IMR-90 (cell line): ENCODE results near the gene ZNF219. TPM values are rescaled to one million over a fixed set of nuclear protein-coding genes. Genes with fewer than 3 reads are reported as not detected.
A peak's percentile ranks its signal among the peaks of the same experiment; 100 is the strongest.

Experiments used
- ATAC-seq: fragments of 200-7000 bp; cut with Tn5 transposase; 2 replicates; pipeline ENCODE4 v1.9.1; 2020; ENCODE audit warnings: low read depth, mild to moderate bottlenecking, moderate library complexity
- BruUV-seq: library from RNA; stranded (reverse); fragments of 400-500 nt; replicated peaks from 2 replicates; lab custom pipeline; 2021; lab: Mats Ljungman, UMichigan
- CTCF ChIA-PET: fragments of 300-600 bp; formaldehyde crosslinking; extraction: SDS; loops from one replicate; lab custom pipeline; 2021; ENCODE audit warnings: antibody characterized with exemption; lab: Yijun Ruan, JAX
- POLR2A ChIA-PET: fragments of 300-600 bp; sonication (Branson Sonifier 250); formaldehyde crosslinking; loops from one replicate; lab custom pipeline; 2022; ENCODE audit warnings: antibody characterized with exemption; ENCODE audit not compliant: unreplicated experiment; lab: Charles Lee
- DNase-seq: peaks from one replicate; pipeline ENCODE4 v3.0.0; 2013
- H2AFZ ChIP-seq: replicated peaks from 2 replicates; pipeline ENCODE3; 2013; ENCODE audit warnings: low read length, mild to moderate bottlenecking; ENCODE audit not compliant: poor library complexity
- H2AK5ac ChIP-seq: 2 replicates; pipeline ENCODE4 v1.6.1; 2013; ENCODE audit warnings: low read depth, low read length, inconsistent platforms
- H2AK9ac ChIP-seq: replicated peaks from 2 replicates; pipeline ENCODE3; 2013; ENCODE audit warnings: mild to moderate bottlenecking, low read depth, low read length, moderate library complexity; ENCODE audit not compliant: poor library complexity
- H2BK120ac ChIP-seq: 2 replicates; pipeline ENCODE4 v1.6.1; 2013; ENCODE audit warnings: low read depth, low read length, inconsistent platforms
- H2BK15ac ChIP-seq: 3 replicates; pipeline ENCODE4 v1.6.1; 2013; ENCODE audit warnings: low read depth, low read length, inconsistent platforms
- H2BK20ac ChIP-seq: 2 replicates; pipeline ENCODE4 v1.6.1; 2013; ENCODE audit warnings: low read depth, mild to moderate bottlenecking, inconsistent platforms, low read length, moderate library complexity
- H2BK5ac ChIP-seq: 2 replicates; pipeline ENCODE4 v1.6.1; 2013; ENCODE audit warnings: mild to moderate bottlenecking, low read depth, low read length, inconsistent platforms; ENCODE audit not compliant: poor library complexity, severe bottlenecking
- H3K14ac ChIP-seq: replicated peaks from 2 replicates; pipeline ENCODE4 v1.6.1; 2013; ENCODE audit warnings: low read depth, low read length, inconsistent platforms
- H3K18ac ChIP-seq: 2 replicates; pipeline ENCODE4 v1.6.1; 2013; ENCODE audit warnings: low read depth, low read length, control low read depth
- H3K23ac ChIP-seq: 2 replicates; pipeline ENCODE4 v1.6.1; 2013; ENCODE audit warnings: low read depth, low read length, inconsistent platforms
- H3K27ac ChIP-seq: 2 replicates; pipeline ENCODE4 v1.5.1; 2013; ENCODE audit warnings: mild to moderate bottlenecking, control low read depth, low read length; ENCODE audit not compliant: insufficient read depth
- H3K27me3 ChIP-seq: 2 replicates; pipeline ENCODE4 v1.6.1; 2013; ENCODE audit warnings: low read length; ENCODE audit not compliant: control insufficient read depth, insufficient read depth
- H3K36me3 ChIP-seq: 2 replicates; pipeline ENCODE4 v1.6.1; 2013; ENCODE audit warnings: low read length, mixed read lengths; ENCODE audit not compliant: control insufficient read depth, insufficient read depth
- H3K4ac ChIP-seq: 2 replicates; pipeline ENCODE4 v1.6.1; 2013; ENCODE audit warnings: low read depth, low read length, inconsistent platforms
- H3K4me1 ChIP-seq: 2 replicates; pipeline ENCODE4 v1.6.1; 2013; ENCODE audit warnings: low read length, mixed read lengths; ENCODE audit not compliant: control insufficient read depth, insufficient read depth
- H3K4me2 ChIP-seq: 2 replicates; pipeline ENCODE4 v1.6.1; 2013; ENCODE audit warnings: low read depth, mild to moderate bottlenecking, control low read depth, low read length, moderate library complexity
- H3K4me3 ChIP-seq: 2 replicates; pipeline ENCODE4 v1.5.1; 2013; ENCODE audit warnings: low read depth, mild to moderate bottlenecking, control low read depth, low read length, moderate library complexity; ENCODE audit not compliant: insufficient read depth
- H3K56ac ChIP-seq: 2 replicates; pipeline ENCODE4 v1.6.1; 2013; ENCODE audit warnings: low read length, inconsistent platforms; ENCODE audit not compliant: insufficient read depth; ENCODE audit errors: extremely low read depth
- H3K79me1 ChIP-seq, 2 experiments: 2 replicates each; pipeline ENCODE4 v1.6.1; 2013; ENCODE audit warnings: low read length in 2 of 2, inconsistent platforms in 1 of 2, low read depth in 1 of 2
- H3K9ac ChIP-seq: 2 replicates; pipeline ENCODE4 v1.6.1; 2013; ENCODE audit warnings: low read depth, low read length, control low read depth
- H3K9me1 ChIP-seq: 2 replicates; pipeline ENCODE4 v1.6.1; 2013; ENCODE audit warnings: low read length, inconsistent platforms; ENCODE audit not compliant: insufficient read depth
- H3K9me3 ChIP-seq: 2 replicates; pipeline ENCODE4 v1.6.1; 2013; ENCODE audit warnings: low read length; ENCODE audit not compliant: control insufficient read depth, insufficient read depth
- H4K20me1 ChIP-seq: 2 replicates; pipeline ENCODE4 v1.6.1; 2013; ENCODE audit warnings: low read length, inconsistent platforms; ENCODE audit not compliant: insufficient read depth
- H4K5ac ChIP-seq: 2 replicates; pipeline ENCODE4 v1.6.1; 2013; ENCODE audit warnings: mild to moderate bottlenecking, low read depth, low read length, control low read depth
- H4K8ac ChIP-seq, 2 experiments: 2 replicates each; pipeline ENCODE4 v1.6.1; 2013; ENCODE audit warnings: low read depth in 2 of 2, low read length in 2 of 2, control low read depth in 1 of 2, inconsistent platforms in 1 of 2
- H4K91ac ChIP-seq: 2 replicates; pipeline ENCODE4 v1.6.1; 2013; ENCODE audit warnings: low read depth, low read length, inconsistent platforms; ENCODE audit not compliant: insufficient read depth
- FOS ChIP-seq: fragments of 150-350 bp; IDR thresholded peaks from 2 replicates; pipeline ENCODE4 v1.6.1; 2016; ENCODE audit warnings: low read depth, low read length
- MXI1 ChIP-seq: IDR thresholded peaks from 2 replicates; pipeline ENCODE4 v1.6.1; 2012; ENCODE audit warnings: low read depth, mild to moderate bottlenecking, low read length, moderate library complexity, borderline replicate concordance
- WGBS, 2 experiments: methylation state at CpG; one replicate each; pipeline versions ENCODE4 v1.1.5 to v1.1.7; 2013; ENCODE audit warnings: missing lambda C conversion rate in 2 of 2; ENCODE audit not compliant: insufficient read length in 1 of 2; ENCODE audit errors: extremely low coverage in 2 of 2; 5-methylcytosine and 5-hydroxymethylcytosine counted together
- dilution Hi-C: fragments of 300-500 bp; cut with HindIII; formaldehyde crosslinking; loops from one replicate; pipeline ENCODE4 v1.14.3; 2018; ENCODE audit warnings: low sequenced_read_pairs; ENCODE audit not compliant: unreplicated experiment
- in situ Hi-C: fragments of 300-500 bp; cut with MboI; formaldehyde crosslinking; loops from 3 replicates; pipeline ENCODE4 v1.14.3; 2019; ENCODE audit warnings: low sequenced_read_pairs, inconsistent platforms, mixed read lengths
- intact Hi-C: fragments of 100-400 bp; cut with micrococcal nuclease; formaldehyde crosslinking; loops from 2 replicates; pipeline ENCODE4 v1.10.0; 2022
- polyA plus RNA-seq, 3 experiments: library from polyadenylated mRNA; depleted of rRNA; stranded (reverse); fragments of >200 nt; gene quantifications; 2 replicates each; pipeline ENCODE4 v1.2.3, GENCODE V29; 2012; ENCODE audit warnings: low replicate concordance in 1 of 3
- total RNA-seq: library from RNA; depleted of rRNA; stranded (reverse); fragments of >200 nt; gene quantifications from 2 replicates; pipeline ENCODE4 v1.2.3, GENCODE V29; 2012

Gene ZNF219
- total and polyA plus RNA-seq, 2 of the 4 experiments (the other 2 are of a cell fraction): 0.90 to 3.8 TPM

DNA sequence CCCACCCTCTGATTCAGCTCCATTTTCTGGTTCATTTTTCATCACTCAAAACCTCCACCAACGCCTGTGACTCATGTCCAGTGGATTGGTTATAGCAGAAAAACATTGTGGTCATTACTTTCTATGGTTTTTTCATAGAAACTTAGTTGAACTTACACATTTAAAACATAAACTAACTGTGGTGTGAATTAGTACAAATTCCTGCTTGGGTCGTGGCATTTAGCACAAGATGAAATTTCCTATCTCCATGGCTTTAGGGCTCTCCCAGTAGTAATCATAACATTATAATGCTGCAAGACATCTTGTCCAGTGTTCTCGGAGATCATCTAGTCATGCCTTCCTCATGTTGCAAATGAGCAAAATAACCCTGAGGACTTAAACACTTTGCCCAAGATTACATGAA lies 49.2 kb downstream of the ZNF219 start:
- DNase-seq: peak; percentile 59
- intact Hi-C loops: no loop called here
- H4K5ac ChIP-seq: no peak overlapping the region

More for the DNA sequence above, 49.2 kb downstream of the ZNF219 start:
- Histone ChIP-seq H3K4me2 (peak overlapping the region; percentile 86; the same call in 1 of the 2 replicates), H3K9me1 (no peaks in the 10 kb centered on the region), H4K8ac (no peak overlapping the region), H3K27me3 (peaks cover 13% of the 10 kb centered on the region), H4K91ac (no peak overlapping the region), H2BK20ac (no peak overlapping the region), H2AK5ac (no peak overlapping the region), H2AK9ac (no peak overlapping the region), H3K79me1 (no peaks in the 10 kb centered on the region), H3K23ac (no peak overlapping the region), H3K4me3 (0 out of 2 replicates have a peak overlapping the region, but pooled peaks have one; percentile 11), H3K14ac (no peak overlapping the region), H3K56ac (no peak overlapping the region), H3K4ac (no peak overlapping the region), H3K27ac (no peak overlapping the region), H3K18ac (no peak overlapping the region; the same call in 1 of the 2 replicates), H2BK5ac (no peak overlapping the region), H2BK15ac (no peak overlapping the region), H3K9ac (no peak overlapping the region), H2AFZ (no peak overlapping the region), H3K36me3 (no peaks in the 10 kb centered on the region), H3K4me1 (peaks cover 4% of the 10 kb centered on the region; the same call in 1 of the 2 replicates), H2BK120ac (no peak overlapping the region), H3K9me3 (no peaks in the 10 kb centered on the region), H4K20me1 (no peaks in the 10 kb centered on the region)
- ChIA-PET POLR2A (no interaction called here), CTCF (no interaction called here)
- TF ChIP-seq MXI1 (no peak), FOS (0 out of 2 replicates have a peak, but pooled peaks have one; percentile 11)
- dilution Hi-C loops (no loop called here), in situ Hi-C loops (no loop called here)
- peak; percentile 74 for ATAC-seq
- BruUV-seq: no TSS peak
- 60% methylated on average over 1 of the region's 3 CpGs; no CpG with 5 or more reads in 1 of the 2 experiments for WGBS, 2 experiments
